ENCODE data around the gene SERPINB6. TPM values are rescaled to one million over a fixed set of nuclear protein-coding genes. Genes with fewer than 3 reads are reported as not detected.

The SERPINB6 gene
- total RNA-seq, 1 experiment from 2014 or later: 39.0 TPM

- H3K36me3 Mint-ChIP-seq (ENCODE audit: insufficient read depth in 1 of 3, low read depth in 3 of 3): no peaks in the 10 kb centered on the region; a peak in 2 of 7 replicates
- Histone ChIP-seq H4K20me1 (ENCODE audit: control insufficient read depth, insufficient read depth, insufficient read length) (no peaks in the 10 kb centered on the region), H3K27ac (ENCODE audit: insufficient read length, low read depth, low read length) (no peak overlapping the region), H2BK5ac (ENCODE audit: insufficient read length, low read length) (no peak overlapping the region), H3K27me3 (ENCODE audit: insufficient read depth, low read length) (no peaks in the 10 kb centered on the region), H3K56ac (ENCODE audit: insufficient read length, low read depth, low read length) (no peak overlapping the region), H3K79me2 (ENCODE audit: insufficient read depth, low read length) (no peaks in the 10 kb centered on the region), H2AK5ac (ENCODE audit: insufficient read length, low read length) (no peak overlapping the region), H3K4ac (ENCODE audit: low read depth, low read length) (no peak overlapping the region), H4K5ac (ENCODE audit: insufficient read length, low read depth, low read length) (no peak overlapping the region), H3K23me2 (ENCODE audit: insufficient read length, low read depth, low read length, poor library complexity, severe bottlenecking) (peaks cover 6% of the 10 kb centered on the region), H2AFZ (ENCODE audit: low read length) (no peak overlapping the region), H3T11ph (ENCODE audit: low read length) (no peak overlapping the region), H3K4me2 (ENCODE audit: insufficient read depth, insufficient read length, low read length) (peak overlapping the region; percentile 31), H3K9me3 (ENCODE audit: control insufficient read depth, low read depth, low read length) (no peaks in the 10 kb centered on the region), H4K91ac (ENCODE audit: insufficient read length, low read depth, low read length) (no peak overlapping the region), H3K18ac (ENCODE audit: insufficient read length, low read depth, low read length) (no peak overlapping the region), H3K9ac (ENCODE audit: extremely low read depth, insufficient read length, low read length) (no peak overlapping the region), H3K23ac (ENCODE audit: insufficient read length, low read depth, low read length) (no peak overlapping the region), H2BK15ac (ENCODE audit: low read depth, low read length) (no peak overlapping the region), H2BK12ac (ENCODE audit: insufficient read length, low read depth, low read length) (no peak overlapping the region), H3K79me1 (ENCODE audit: insufficient read depth, low read depth, low read length, poor library complexity, severe bottlenecking) (no peaks in the 10 kb centered on the region), H3K14ac (ENCODE audit: insufficient read depth, low read length) (no peak overlapping the region), H3K4me1 (ENCODE audit: insufficient read depth, low read length) (peaks cover 3% of the 10 kb centered on the region; the same call in 1 of the 2 replicates), H2BK120ac (ENCODE audit: low read depth, low read length, poor library complexity, severe bottlenecking) (no peak overlapping the region), H2BK20ac (ENCODE audit: low read depth, low read length, poor library complexity, severe bottlenecking) (no peak overlapping the region), H4K8ac (replicated peaks; ENCODE audit: insufficient read length, low read depth, low read length) (no peak overlapping the region)
- H3K4me3 Mint-ChIP-seq: peak overlapping the region; percentile 80 to 84
- peaks cover 22 to 26% of the 10 kb centered on the region in 2 experiments for H3K4me1 Mint-ChIP-seq
- H3K9me3 Mint-ChIP-seq: peaks cover 0 to 4% of the 10 kb centered on the region in 2 experiments; a peak in 2 of 5 replicates
- H3K27ac Mint-ChIP-seq: no peak overlapping the region
- DNase-seq: peak; percentile 25
- no peak for TF ChIP-seq CTCF (conservative IDR thresholded peaks at IDR 0.05)
- no CpG with 5 or more reads among the region's 10 CpGs for WGBS (ENCODE audit: extremely low coverage, insufficient read length, low lambda C conversion rate)
- H3K27me3 Mint-ChIP-seq (ENCODE audit: low read depth): peaks cover 11% of the 10 kb centered on the region; the same call in 1 of the 2 replicates
Measured at GRCh38 chr6:2970034-2970685, 1.2 kb downstream of the SERPINB6 start.

Measured in H9 (cell line).